Trophoblast cell (in vitro differentiated cells and primary cell): ENCODE results near the gene CEBPG. TPM values are rescaled to one million over a fixed set of nuclear protein-coding genes. Genes with fewer than 3 reads are reported as not detected.

ENCODE experiments used
- DNase-seq, 2 donors: peaks; one replicate each; pipeline ENCODE4 v3.0.0-alpha.2; 2016
- H2AFZ ChIP-seq: 2 replicates; pipeline ENCODE4 v1.6.1; 2013; ENCODE audit warnings: low read length, moderate library complexity, mild to moderate bottlenecking; ENCODE audit not compliant: insufficient read depth, poor library complexity
- H2AK5ac ChIP-seq: 2 replicates; pipeline ENCODE4 v1.6.1; 2013; ENCODE audit warnings: mild to moderate bottlenecking, low read length
- H2BK120ac ChIP-seq: 2 replicates; pipeline ENCODE4 v1.6.1; 2013; ENCODE audit warnings: low read length, mild to moderate bottlenecking, moderate library complexity; ENCODE audit not compliant: insufficient read depth, poor library complexity
- H2BK12ac ChIP-seq: 2 replicates; pipeline ENCODE4 v1.6.1; 2013; ENCODE audit warnings: mild to moderate bottlenecking, low read length, moderate library complexity
- H2BK5ac ChIP-seq: 2 replicates; pipeline ENCODE4 v1.6.1; 2013; ENCODE audit warnings: low read length, low read depth, moderate library complexity, mild to moderate bottlenecking; ENCODE audit not compliant: poor library complexity
- H3K14ac ChIP-seq: 2 replicates; pipeline ENCODE4 v1.6.1; 2013; ENCODE audit warnings: mild to moderate bottlenecking, low read length
- H3K18ac ChIP-seq: 2 replicates; pipeline ENCODE4 v1.6.1; 2013; ENCODE audit warnings: mild to moderate bottlenecking, low read length
- H3K23ac ChIP-seq: 2 replicates; pipeline ENCODE4 v1.6.1; 2013; ENCODE audit warnings: low read length
- H3K27ac ChIP-seq: 2 replicates; pipeline ENCODE4 v1.5.1; 2013; ENCODE audit warnings: low read depth, mild to moderate bottlenecking, inconsistent platforms, low read length, moderate library complexity
- H3K27me3 ChIP-seq: 2 replicates; pipeline ENCODE4 v1.6.1; 2013; ENCODE audit warnings: inconsistent platforms, mild to moderate bottlenecking, low read length, moderate library complexity; ENCODE audit not compliant: insufficient read depth
- H3K36me3 ChIP-seq, 2 experiments: 1 replicate in 1 of 2; 2 replicates in 1 of 2; pipeline ENCODE4 v1.6.1; 2013; ENCODE audit warnings: low read length in 2 of 2, mild to moderate bottlenecking in 2 of 2, moderate library complexity in 1 of 2; ENCODE audit not compliant: insufficient read depth in 2 of 2, control insufficient read depth in 1 of 2
- H3K4ac ChIP-seq: 2 replicates; pipeline ENCODE4 v1.6.1; 2013; ENCODE audit warnings: low read depth, mild to moderate bottlenecking, low read length, moderate library complexity
- H3K4me1 ChIP-seq, 2 experiments: 1 replicate in 1 of 2; 2 replicates in 1 of 2; pipeline ENCODE4 v1.6.1; 2013; ENCODE audit warnings: low read length in 2 of 2, mild to moderate bottlenecking in 2 of 2, moderate library complexity in 1 of 2; ENCODE audit not compliant: insufficient read depth in 2 of 2, control insufficient read depth in 1 of 2
- H3K4me2 ChIP-seq: 2 replicates; pipeline ENCODE4 v1.6.1; 2013; ENCODE audit warnings: inconsistent platforms, mild to moderate bottlenecking, low read length, moderate library complexity
- H3K4me3 ChIP-seq: 2 replicates; pipeline ENCODE4 v1.5.1; 2013; ENCODE audit warnings: mild to moderate bottlenecking, low read depth, low read length, inconsistent platforms
- H3K79me1 ChIP-seq: one replicate; pipeline ENCODE4 v1.6.1; 2013; ENCODE audit warnings: low read length
- H3K79me2 ChIP-seq: 2 replicates; pipeline ENCODE4 v1.6.1; 2013; ENCODE audit warnings: low read length, mild to moderate bottlenecking; ENCODE audit not compliant: control insufficient read depth, insufficient read depth, poor library complexity
- H3K9ac ChIP-seq: 2 replicates; pipeline ENCODE4 v1.6.1; 2013; ENCODE audit warnings: mild to moderate bottlenecking, low read length
- H3K9me3 ChIP-seq: 2 replicates; pipeline ENCODE4 v1.6.1; 2013; ENCODE audit warnings: low read depth, mild to moderate bottlenecking, control low read depth, inconsistent platforms, low read length; ENCODE audit not compliant: insufficient read depth
- H4K12ac ChIP-seq: 2 replicates; pipeline ENCODE4 v1.6.1; 2013; ENCODE audit warnings: low read depth, mild to moderate bottlenecking, low read length, moderate library complexity
- H4K8ac ChIP-seq: 2 replicates; pipeline ENCODE4 v1.6.1; 2013; ENCODE audit warnings: low read depth, mild to moderate bottlenecking, low read length, moderate library complexity
- H4K91ac ChIP-seq: one replicate; pipeline ENCODE4 v1.6.1; 2013; ENCODE audit warnings: low read depth, mild to moderate bottlenecking, low read length, moderate library complexity
- WGBS: extraction: QIAGEN DNeasy Blood & Tissue Kit; methylation state at CpG from one replicate; pipeline ENCODE4 v1.1.7; 2013; ENCODE audit warnings: missing lambda C conversion rate; ENCODE audit not compliant: insufficient read length, insufficient coverage; ENCODE audit errors: extremely low coverage; 5-methylcytosine and 5-hydroxymethylcytosine counted together
- polyA plus RNA-seq: library from polyadenylated mRNA; stranded (reverse); fragments of 200-250 nt; gene quantifications from 2 replicates; pipeline ENCODE4 v1.2.3, GENCODE V29; 2013

CEBPG gene
- 26.6 and 27.5 TPM in 2 replicates for polyA plus RNA-seq

GRCh38 chr19:33373453-33374235, at the start of gene CEBPG:
CEBPG (plus strand) TSS chr19:33373709; CDS start chr19:33379240, 5,531 bp downstream.
- Histone ChIP-seq H3K79me2 (peaks cover 16% of the 10 kb centered on the region), H4K91ac (peak within 1 kb of the TSS; percentile 99), H3K4me3 (peak within 1 kb of the TSS; percentile 98), H3K23ac (no peak within 1 kb of the TSS), H3K79me1 (peaks cover 12% of the 10 kb centered on the region), H2BK5ac (peak within 1 kb of the TSS; percentile 95), H4K8ac (peak within 1 kb of the TSS; percentile 94), H3K4me2 (peak within 1 kb of the TSS; percentile 97), H3K9me3 (no peaks in the 10 kb centered on the region), H2AK5ac (no peak within 1 kb of the TSS), H3K9ac (peak within 1 kb of the TSS; percentile 95), H2BK12ac (peak within 1 kb of the TSS; percentile 24), H3K36me3 (peaks cover 0 to 2% of the 10 kb centered on the region in 2 experiments), H4K12ac (peak within 1 kb of the TSS; percentile 99), H3K14ac (peak within 1 kb of the TSS; percentile 99), H3K27ac (peak within 1 kb of the TSS; percentile 95), H3K27me3 (no peaks in the 10 kb centered on the region), H2AFZ (peak within 1 kb of the TSS; percentile 96), H3K18ac (peak within 1 kb of the TSS; percentile 99), H2BK120ac (peak within 1 kb of the TSS; percentile 91), H3K4me1 (peaks cover 4 to 18% of the 10 kb centered on the region in 2 experiments), H3K4ac (peak within 1 kb of the TSS; percentile 94)
- WGBS, result no CpG with 5 or more reads among the region's 118 CpGs
- peak; percentile 92 to 97 for DNase-seq

- H3K9me3 ChIP-seq, result peaks cover 5% of the 10 kb centered on the region
- H4K12ac ChIP-seq, result no peak overlapping the region
- no peak overlapping the region for H2BK12ac ChIP-seq
- H3K27me3 ChIP-seq, result no peaks in the 10 kb centered on the region
- no peak overlapping the region for H3K9ac ChIP-seq
- H3K4me2 ChIP-seq, result no peak overlapping the region
- no peak for DNase-seq
- no peak overlapping the region for H3K4me3 ChIP-seq
- H3K36me3 ChIP-seq, result no peaks in the 10 kb centered on the region
- no peaks in the 10 kb centered on the region for H3K79me1 ChIP-seq
- H2AFZ ChIP-seq, result no peak overlapping the region
- no peak overlapping the region for H3K14ac ChIP-seq
- no peak overlapping the region for H2BK120ac ChIP-seq
- no peak overlapping the region for H4K91ac ChIP-seq
- no peak overlapping the region for H3K18ac ChIP-seq
- H2BK5ac ChIP-seq, result no peak overlapping the region
- H3K23ac ChIP-seq, result no peak overlapping the region
- no peaks in the 10 kb centered on the region for H3K4me1 ChIP-seq
- no CpG with 5 or more reads among the region's 3 CpGs for WGBS
- no peaks in the 10 kb centered on the region for H3K79me2 ChIP-seq
- H4K8ac ChIP-seq, result no peak overlapping the region
- no peak overlapping the region for H2AK5ac ChIP-seq
- H3K27ac ChIP-seq, result no peak overlapping the region
- no peak overlapping the region for H3K4ac ChIP-seq
Measured at GRCh38 chr19:33324628-33325027, 48.9 kb upstream of the CEBPG start.

GRCh38 chr19:33325920-33326319, 47.6 kb upstream of the CEBPG start:
- H3K14ac ChIP-seq, result no peak overlapping the region
- H3K9ac ChIP-seq, result no peak overlapping the region
- no peaks in the 10 kb centered on the region for H3K4me1 ChIP-seq
- H3K27me3 ChIP-seq, result no peaks in the 10 kb centered on the region
- H3K79me1 ChIP-seq, result no peaks in the 10 kb centered on the region
- H3K18ac ChIP-seq, result no peak overlapping the region
- no peak overlapping the region for H4K12ac ChIP-seq
- H3K9me3 ChIP-seq, result peaks cover 5% of the 10 kb centered on the region
- H2BK120ac ChIP-seq, result no peak overlapping the region
- H3K79me2 ChIP-seq, result no peaks in the 10 kb centered on the region
- H3K4me3 ChIP-seq, result no peak overlapping the region
- no peaks in the 10 kb centered on the region for H3K36me3 ChIP-seq
- no peak overlapping the region for H2BK12ac ChIP-seq
- H3K23ac ChIP-seq, result no peak overlapping the region
- no peak overlapping the region for H4K91ac ChIP-seq
- peak overlapping the region; percentile 2 for H3K4me2 ChIP-seq
- H3K4ac ChIP-seq, result no peak overlapping the region
- no peak overlapping the region for H2AK5ac ChIP-seq
- no CpG with 5 or more reads among the region's 5 CpGs for WGBS
- no peak overlapping the region for H3K27ac ChIP-seq
- DNase-seq, result no peak
- no peak overlapping the region for H2AFZ ChIP-seq
- peak overlapping the region; percentile 16 for H4K8ac ChIP-seq
- no peak overlapping the region for H2BK5ac ChIP-seq

GRCh38 chr19:33329060-33329459, 44.4 kb upstream of the CEBPG start:
- no peak overlapping the region for H3K4ac ChIP-seq
- no peaks in the 10 kb centered on the region for H3K79me1 ChIP-seq
- H2AFZ ChIP-seq, result no peak overlapping the region
- H3K18ac ChIP-seq, result no peak overlapping the region
- no peaks in the 10 kb centered on the region for H3K27me3 ChIP-seq
- H3K4me2 ChIP-seq, result no peak overlapping the region
- peaks cover 2% of the 10 kb centered on the region for H3K9me3 ChIP-seq
- H2BK120ac ChIP-seq, result no peak overlapping the region
- no peak overlapping the region for H3K14ac ChIP-seq
- no peaks in the 10 kb centered on the region for H3K4me1 ChIP-seq
- no peak for DNase-seq
- no peak overlapping the region for H2BK5ac ChIP-seq
- WGBS, result no CpG with 5 or more reads among the region's 8 CpGs
- no peak overlapping the region for H2BK12ac ChIP-seq
- H3K9ac ChIP-seq, result no peak overlapping the region
- no peak overlapping the region for H4K12ac ChIP-seq
- no peak overlapping the region for H3K23ac ChIP-seq
- H3K36me3 ChIP-seq, result no peaks in the 10 kb centered on the region
- no peak overlapping the region for H4K8ac ChIP-seq
- no peak overlapping the region for H2AK5ac ChIP-seq
- no peak overlapping the region for H4K91ac ChIP-seq
- H3K79me2 ChIP-seq, result no peaks in the 10 kb centered on the region
- H3K4me3 ChIP-seq, result no peak overlapping the region
- H3K27ac ChIP-seq, result no peak overlapping the region
